ENCODE measurements around the gene ANAPC5.
"Not testable (repeated sequence)": the region's sequence is repeated elsewhere in the genome, so short reads cannot be mapped to it uniquely, and the experiment has no call there.

The ANAPC5 gene

GRCh38 chr12:121284551-121285390 lies 67.4 kb downstream of the ANAPC5 start:
- no peak for DNase-seq (ENCODE audit: low read depth in 2 of 2)

DNA sequence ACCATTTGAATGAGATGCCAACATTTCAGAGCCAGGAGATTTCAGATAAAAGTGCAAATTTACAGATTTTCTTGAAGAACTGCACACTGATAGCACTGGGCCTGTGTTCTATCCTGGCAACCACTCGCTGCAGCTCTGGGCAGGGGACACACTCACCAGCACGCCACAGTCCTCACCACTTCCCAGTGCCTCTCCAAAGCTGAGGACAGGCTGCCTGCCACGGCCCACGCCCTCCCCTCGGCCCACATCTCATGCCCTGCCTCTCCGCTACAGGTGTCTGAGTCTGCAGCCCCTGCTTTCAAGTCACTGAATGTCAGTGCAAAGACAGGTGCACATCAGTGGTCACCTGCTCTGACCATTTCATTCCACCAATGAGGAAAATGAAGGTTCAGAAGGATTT lies 68.4 kb downstream of the ANAPC5 start:
- DNase-seq (ENCODE audit: low read depth in 2 of 2) = no peak

DNA sequence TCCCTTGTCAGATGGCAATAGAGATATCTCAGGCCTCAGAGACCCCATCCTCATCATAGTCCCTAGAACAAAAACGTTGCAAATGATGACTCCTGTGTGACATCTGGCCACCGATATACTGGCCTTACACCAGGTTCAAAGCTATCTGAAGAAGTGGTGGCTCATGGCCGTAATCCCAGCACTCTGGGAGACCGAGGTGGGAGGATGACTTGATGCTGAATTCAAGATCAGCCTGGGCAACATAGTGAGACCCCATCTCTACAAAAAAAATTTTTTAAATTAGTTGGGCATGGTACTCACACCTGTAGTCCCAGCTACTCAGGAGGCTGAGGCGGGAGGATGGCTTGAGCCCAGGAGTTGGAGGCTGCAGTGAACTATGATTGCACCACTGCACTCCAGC lies 68.8 kb downstream of the ANAPC5 start:
- DNase-seq (ENCODE audit: low read depth in 2 of 2) = no peak

DNA sequence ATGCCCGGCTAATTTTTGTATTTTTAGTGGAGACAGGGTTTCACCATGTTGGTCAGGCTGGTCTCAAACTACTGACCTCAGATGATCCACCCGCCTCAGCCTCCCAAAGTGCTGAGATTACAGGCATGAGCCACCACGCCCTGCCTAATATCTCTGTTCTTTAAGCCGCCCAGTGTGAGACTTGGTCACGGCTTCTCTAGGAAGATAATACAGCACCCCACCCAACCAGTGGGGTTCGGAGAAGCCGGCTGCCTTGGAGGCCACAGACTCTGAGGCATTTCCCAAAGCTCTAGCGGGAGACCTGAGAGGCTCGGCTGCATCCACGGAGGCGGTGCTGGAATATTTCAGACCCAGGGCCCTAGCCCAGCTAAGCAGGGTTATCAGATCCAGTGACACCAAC lies 69.3 kb downstream of the ANAPC5 start:
- not testable (repeated sequence) for DNase-seq (ENCODE audit: low read depth in 2 of 2)

DNA sequence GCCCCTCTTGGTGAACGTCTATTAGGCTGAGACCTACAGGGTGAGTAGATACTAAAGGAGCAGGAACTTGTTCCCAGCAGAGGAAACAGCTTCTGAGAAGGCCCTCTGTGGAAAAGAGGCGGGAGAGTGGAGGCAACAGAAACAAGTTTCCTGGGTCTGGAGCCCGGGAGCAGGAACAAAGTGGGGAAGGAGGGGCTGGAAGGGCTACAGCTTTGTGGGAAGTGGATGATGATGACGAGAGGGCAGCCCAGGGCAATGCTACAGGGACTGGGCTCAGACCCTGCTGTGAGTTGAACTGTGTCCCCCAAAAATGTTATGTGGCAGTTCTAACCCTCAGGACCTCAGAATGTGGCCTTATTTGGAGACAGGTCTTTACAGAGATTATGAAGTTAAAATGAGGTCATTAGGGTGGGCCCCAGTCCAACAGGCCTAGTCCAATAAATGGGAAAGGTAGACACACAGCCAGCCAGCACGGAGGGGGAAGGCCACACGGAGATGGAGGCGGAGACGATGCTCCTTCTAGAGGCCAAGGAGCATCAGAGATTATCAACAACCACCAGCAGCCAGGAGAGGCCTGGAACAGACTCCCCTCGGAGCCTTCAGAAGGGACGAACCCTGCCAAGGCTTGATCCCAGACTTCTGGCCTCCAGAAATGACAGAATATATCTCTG lies 70.0 kb downstream of the ANAPC5 start:
- DNase-seq (ENCODE audit: low read depth in 2 of 2) = no peak

DNA sequence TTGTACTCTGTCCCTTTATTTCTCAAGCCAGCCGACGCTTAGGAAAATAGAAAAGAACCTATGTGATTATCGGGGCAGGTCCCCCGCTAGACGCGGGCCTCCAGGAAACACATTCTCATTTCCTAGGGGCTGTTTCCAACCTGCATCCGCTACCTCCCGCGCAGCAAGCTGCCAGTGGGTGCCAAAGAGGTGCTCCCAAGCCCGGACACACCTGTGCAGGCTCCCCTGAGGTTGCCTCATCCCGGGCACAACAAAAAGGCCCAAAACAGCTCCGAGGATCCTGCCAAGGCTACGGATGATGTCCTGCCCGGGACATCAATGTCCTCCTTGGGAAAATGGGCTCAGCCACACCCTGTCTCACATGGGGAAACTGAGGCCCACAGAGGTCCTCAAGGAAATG lies 71.1 kb downstream of the ANAPC5 start:
- not testable (repeated sequence) for DNase-seq (ENCODE audit: low read depth in 2 of 2)

GRCh38 chr12:121280531-121280930 lies 71.7 kb downstream of the ANAPC5 start:
- DNase-seq (ENCODE audit: low read depth in 2 of 2) = not testable (repeated sequence)

GRCh38 chr12:121279507-121279915 lies 72.7 kb downstream of the ANAPC5 start:
- DNase-seq (ENCODE audit: low read depth in 2 of 2) = no peak

DNA sequence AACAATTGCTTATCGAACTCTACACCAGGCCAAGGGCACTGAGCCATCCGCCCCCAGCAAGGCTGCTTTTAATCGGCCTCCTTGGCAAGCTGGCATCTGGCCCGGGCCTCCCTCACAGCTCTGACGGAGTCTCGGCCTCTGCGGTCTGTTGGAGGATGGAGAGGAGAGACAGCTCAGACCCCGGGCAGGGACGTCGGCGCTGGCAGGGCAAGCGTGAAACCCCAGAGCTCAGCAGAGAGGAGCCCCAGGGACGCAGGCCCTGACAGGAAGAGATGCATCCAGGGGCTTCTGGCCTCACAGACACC lies 73.2 kb downstream of the ANAPC5 start:
- DNase-seq (ENCODE audit: low read depth in 2 of 2) = no peak

DNA sequence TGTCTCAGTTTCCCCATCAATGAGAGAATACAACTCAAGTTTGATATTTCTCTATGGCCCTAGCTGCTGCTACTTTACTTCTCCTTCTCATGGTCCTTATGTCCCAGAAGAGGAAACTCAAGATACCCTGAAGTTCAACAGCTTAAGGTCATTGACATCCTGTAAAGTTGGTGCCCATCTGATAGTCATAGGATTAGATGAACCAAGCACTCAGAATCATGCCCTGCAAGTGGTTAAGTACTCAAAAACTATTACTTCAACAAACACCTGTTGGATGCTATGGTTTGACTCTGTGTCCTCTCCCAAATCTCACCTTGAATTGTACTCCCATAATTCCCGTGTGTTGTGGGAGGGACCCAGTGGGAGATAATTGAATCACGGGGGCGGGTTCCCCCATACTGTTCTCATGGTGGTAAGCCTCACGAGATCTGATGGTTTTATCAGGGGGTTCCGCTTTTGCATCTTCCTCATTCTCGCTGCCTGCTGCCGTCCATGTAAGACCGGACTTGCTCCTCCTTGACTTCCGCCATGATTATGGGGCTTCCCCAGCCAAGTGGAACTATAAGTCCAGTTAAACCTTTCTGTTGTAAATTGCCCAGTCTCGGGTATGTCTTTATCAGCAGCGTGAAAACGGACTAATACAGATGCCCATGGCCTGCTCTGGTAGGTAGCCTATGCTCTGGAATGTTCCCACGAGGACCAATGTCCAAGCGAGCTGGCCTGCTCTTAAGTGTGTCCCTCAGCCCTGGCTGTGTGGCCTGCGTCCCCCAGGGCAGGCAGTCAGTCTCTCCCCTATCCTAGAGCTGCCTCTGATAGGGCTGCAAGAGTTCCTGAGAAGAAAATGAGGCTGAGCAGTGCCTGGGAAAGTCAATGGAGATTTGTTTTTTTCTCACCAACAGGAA lies 73.8 kb downstream of the ANAPC5 start:
- DNase-seq (ENCODE audit: low read depth in 2 of 2) = no peak

DNA sequence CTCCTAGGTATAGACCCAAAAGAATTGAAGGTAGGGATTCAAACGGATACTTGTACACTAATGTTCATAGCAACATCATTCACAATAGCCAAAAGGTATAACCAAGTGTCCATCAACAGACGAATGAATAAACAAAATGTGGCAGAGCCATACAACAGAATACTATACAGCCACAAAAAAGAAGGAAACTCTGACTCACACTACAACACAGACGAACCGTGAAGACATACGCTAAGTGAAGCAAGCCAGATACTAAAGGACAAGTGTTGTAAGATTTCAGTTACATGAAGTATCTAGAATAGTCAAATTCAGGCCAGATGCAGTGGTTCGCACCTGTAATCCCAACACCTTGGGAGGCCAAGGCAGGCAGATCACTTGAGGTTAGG lies 74.8 kb downstream of the ANAPC5 start:
- no peak for DNase-seq (ENCODE audit: low read depth in 2 of 2)

- no peak for DNase-seq (ENCODE audit: low read depth in 2 of 2)
Observed at GRCh38 chr12:121274036-121274763, 78.0 kb downstream of the ANAPC5 start.

DNA sequence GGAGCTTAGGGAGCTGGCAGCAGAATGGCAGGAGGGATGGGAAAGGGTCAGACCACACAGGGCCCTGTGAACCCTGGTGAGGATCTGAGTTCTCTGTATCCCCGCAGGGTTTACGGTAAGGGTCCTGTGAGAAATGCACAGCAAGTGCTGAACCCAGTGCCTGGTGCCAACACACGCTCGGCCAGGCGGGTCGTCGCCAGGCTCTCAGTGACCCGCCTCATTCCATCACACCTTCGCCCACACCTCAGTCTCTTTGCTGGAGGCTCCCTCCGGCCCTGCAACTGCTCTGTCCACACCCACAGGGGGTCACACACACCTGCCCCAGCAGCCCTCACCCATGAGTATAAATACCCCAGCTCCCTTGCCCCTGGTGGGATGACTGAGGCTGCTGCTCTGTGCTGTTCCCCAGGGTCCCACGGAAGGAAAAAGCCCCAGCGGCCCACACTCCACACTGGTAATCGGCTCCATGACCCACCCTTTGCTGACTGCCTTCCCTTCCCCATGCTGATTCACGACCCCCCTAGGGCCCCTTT lies 78.8 kb downstream of the ANAPC5 start:
- DNase-seq (ENCODE audit: low read depth in 2 of 2) = no peak

- DNase-seq (ENCODE audit: low read depth in 2 of 2) = no peak
Observed at GRCh38 chr12:121267822-121268221, 84.4 kb downstream of the ANAPC5 start.

DNA sequence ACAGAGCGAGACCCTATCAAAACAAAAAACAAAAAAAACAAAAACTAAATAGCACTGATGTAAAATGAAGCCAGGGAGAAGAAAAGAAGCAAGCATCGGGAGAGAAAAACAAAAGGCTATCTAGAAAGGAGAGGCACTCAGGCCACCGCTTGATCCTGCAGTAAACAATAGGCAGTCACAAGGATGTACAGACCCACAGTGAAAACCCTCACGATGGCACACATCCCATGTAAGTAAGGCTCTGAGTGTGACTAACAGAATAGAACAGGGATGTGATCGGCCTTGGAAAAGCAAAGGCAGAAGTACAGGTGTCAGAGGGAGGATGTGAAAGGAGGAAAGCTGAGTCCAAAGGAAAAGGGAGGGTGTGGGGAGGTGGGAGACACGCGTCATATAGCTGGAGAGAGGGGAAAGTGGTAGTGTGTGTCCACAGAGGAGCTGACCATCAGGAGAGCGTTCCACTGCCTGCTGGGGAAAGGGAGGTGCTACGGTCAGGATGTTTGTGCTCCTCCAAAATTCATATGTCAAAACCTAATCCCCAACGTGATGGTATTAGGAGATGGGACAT lies 87.2 kb downstream of the ANAPC5 start:
- DNase-seq (ENCODE audit: low read depth in 2 of 2) = no peak

DNA sequence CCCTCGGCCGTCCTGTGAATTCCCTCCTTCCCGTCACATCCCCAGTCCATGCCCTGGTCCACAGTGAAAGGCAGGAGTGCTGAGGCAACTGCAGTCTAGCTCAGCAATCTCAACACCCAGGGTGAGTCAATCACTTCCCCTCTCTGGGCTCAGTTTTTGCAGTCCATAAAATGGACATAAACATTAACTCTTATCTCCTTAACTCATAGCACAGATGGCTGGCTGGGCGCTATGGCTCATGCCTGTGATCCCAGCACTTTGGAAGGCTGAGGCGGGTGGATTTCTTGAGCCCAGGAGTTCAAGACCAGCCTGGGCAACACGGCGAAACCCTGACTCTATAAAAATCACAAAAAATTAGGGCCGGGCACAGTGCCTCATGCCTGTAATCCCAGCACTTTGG lies 88.1 kb downstream of the ANAPC5 start:
- no peak for DNase-seq (ENCODE audit: low read depth in 2 of 2)

- DNase-seq (ENCODE audit: low read depth in 2 of 2) = no peak
Observed at GRCh38 chr12:121263206-121263935, 88.8 kb downstream of the ANAPC5 start.

- DNase-seq (ENCODE audit: low read depth in 2 of 2) = no peak
Observed at GRCh38 chr12:121261398-121261797, 90.8 kb downstream of the ANAPC5 start.

DNA sequence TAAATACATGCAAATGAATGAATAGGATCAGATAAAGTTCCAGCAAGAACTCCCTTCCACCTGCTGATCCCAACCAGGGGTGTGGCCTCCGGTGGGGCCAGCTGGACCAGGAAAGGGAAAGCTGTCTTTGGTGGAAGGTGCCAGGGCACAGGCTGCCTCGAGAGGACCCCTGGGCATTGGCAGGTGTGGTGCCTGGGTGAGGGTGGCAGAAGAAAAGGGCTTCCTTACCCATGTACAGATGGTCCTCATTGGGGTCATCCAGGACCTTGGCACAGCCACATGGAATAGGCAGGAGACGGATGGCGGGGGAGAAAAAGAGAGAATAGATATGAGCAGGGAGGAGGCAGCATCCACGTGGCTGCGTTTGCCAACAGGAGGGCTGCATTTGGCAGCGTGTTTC lies 92.1 kb downstream of the ANAPC5 start:
- DNase-seq (ENCODE audit: low read depth in 2 of 2) = no peak

GRCh38 chr12:121259074-121259473 lies 93.1 kb downstream of the ANAPC5 start:
- no peak for DNase-seq (ENCODE audit: low read depth in 2 of 2)

Measured in stimulated activated CD8-positive, alpha-beta memory T cell treated with anti-CD3 and anti-CD28 coated beads, Interleukin-2, amount 100 ng/mL, for 1 hour (primary cell).